ENCODE measurements around the gene SIPA1L3.
"Not testable (repeated sequence)": the region's sequence is repeated elsewhere in the genome, so short reads cannot be mapped to it uniquely, and the experiment has no call there.

The SIPA1L3 gene

DNA sequence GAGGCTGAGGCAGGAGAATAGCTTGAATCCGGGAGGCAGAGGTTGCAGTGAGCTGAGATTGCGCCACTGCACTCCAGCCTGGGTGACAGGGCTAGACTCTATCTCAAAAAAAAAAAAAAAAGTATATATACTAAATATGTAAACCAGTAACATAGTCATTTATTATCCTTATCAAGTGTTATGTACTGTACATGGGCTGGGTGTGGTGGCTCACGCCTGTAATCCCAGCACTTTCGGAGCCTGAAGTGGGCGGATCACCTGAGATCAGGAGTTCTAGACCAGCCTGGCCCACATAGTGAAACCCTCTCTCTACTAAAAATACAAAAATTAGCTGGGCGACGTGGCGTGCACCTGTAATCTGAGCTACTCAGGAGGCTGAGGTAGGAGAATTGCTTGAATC lies 17.6 kb downstream of the SIPA1L3 start:
- H3K23ac ChIP-seq (ENCODE audit: low read length); H4K8ac ChIP-seq (ENCODE audit: low read depth, low read length); H3K4ac ChIP-seq (ENCODE audit: low read depth, low read length); H3K56ac ChIP-seq (ENCODE audit: low read length); H3K27me3 ChIP-seq (ENCODE audit: insufficient read depth, low read length, poor library complexity); H3K79me1 ChIP-seq (ENCODE audit: low read length); DNase-seq; H3K79me2 ChIP-seq (ENCODE audit: control insufficient read depth, insufficient read depth, low read length); H2BK15ac ChIP-seq (replicated peaks; ENCODE audit: low read depth); H3K4me3 ChIP-seq (ENCODE audit: low read length); H3K36me3 ChIP-seq (ENCODE audit: control insufficient read depth, insufficient read depth, low read length); H3K27ac ChIP-seq (ENCODE audit: low read depth, low read length); H3K18ac ChIP-seq (ENCODE audit: low read length); H2AK5ac ChIP-seq (ENCODE audit: low read length); H3K9ac ChIP-seq (ENCODE audit: low read length); H2BK5ac ChIP-seq (ENCODE audit: low read length); H3K4me2 ChIP-seq (ENCODE audit: low read length); H3K4me1 ChIP-seq (ENCODE audit: control insufficient read depth, low read depth, low read length); H4K5ac ChIP-seq (ENCODE audit: low read length); H2BK120ac ChIP-seq (ENCODE audit: low read depth, low read length): not testable (repeated sequence)
- no CpG with 5 or more reads among the region's 8 CpGs for WGBS (ENCODE audit: extremely low coverage, insufficient coverage, low lambda C conversion rate)

DNA sequence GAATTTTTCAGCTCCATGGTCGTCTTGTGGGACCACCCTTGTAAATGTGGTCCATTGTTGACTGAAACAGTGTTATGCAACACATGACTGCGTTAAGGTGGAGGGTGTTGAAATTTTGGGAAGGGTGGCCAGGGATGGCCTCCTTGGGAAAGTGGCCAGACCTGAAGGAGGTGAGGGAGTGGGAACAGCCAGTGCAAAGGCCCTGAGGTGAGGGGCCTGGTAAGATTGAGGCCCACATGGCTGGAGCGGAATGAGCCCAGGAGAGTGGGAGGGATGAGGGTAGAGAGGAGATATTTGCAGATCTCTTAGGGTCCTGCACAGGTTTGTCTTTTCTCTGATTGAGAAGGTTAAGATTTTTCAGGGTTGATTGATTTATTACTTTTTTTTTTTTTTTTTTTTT lies 18.2 kb downstream of the SIPA1L3 start:
- Histone ChIP-seq H3K27ac (ENCODE audit: low read depth, low read length) (no peak overlapping the region), H4K5ac (ENCODE audit: low read length) (no peak overlapping the region), H3K4me1 (ENCODE audit: control insufficient read depth, low read depth, low read length) (peaks cover 5% of the 10 kb centered on the region), H4K8ac (ENCODE audit: low read depth, low read length) (no peak overlapping the region), H2AK5ac (ENCODE audit: low read length) (no peak overlapping the region), H3K56ac (ENCODE audit: low read length) (no peak overlapping the region), H3K79me2 (ENCODE audit: control insufficient read depth, insufficient read depth, low read length) (peaks cover 8% of the 10 kb centered on the region), H3K4me3 (ENCODE audit: low read length) (no peak overlapping the region), H3K79me1 (ENCODE audit: low read length) (peaks cover 10% of the 10 kb centered on the region), H3K18ac (ENCODE audit: low read length) (no peak overlapping the region), H3K4me2 (ENCODE audit: low read length) (no peak overlapping the region), H2BK15ac (replicated peaks; ENCODE audit: low read depth) (no peak overlapping the region), H3K27me3 (ENCODE audit: insufficient read depth, low read length, poor library complexity) (no peaks in the 10 kb centered on the region), H3K23ac (ENCODE audit: low read length) (no peak overlapping the region), H3K36me3 (ENCODE audit: control insufficient read depth, insufficient read depth, low read length) (no peaks in the 10 kb centered on the region), H2BK120ac (ENCODE audit: low read depth, low read length) (no peak overlapping the region), H3K4ac (ENCODE audit: low read depth, low read length) (no peak overlapping the region), H2BK5ac (ENCODE audit: low read length) (no peak overlapping the region), H3K9ac (ENCODE audit: low read length) (no peak overlapping the region)
- WGBS (ENCODE audit: extremely low coverage, insufficient coverage, low lambda C conversion rate), result no CpG with 5 or more reads among the region's 3 CpGs
- no peak for DNase-seq

DNA sequence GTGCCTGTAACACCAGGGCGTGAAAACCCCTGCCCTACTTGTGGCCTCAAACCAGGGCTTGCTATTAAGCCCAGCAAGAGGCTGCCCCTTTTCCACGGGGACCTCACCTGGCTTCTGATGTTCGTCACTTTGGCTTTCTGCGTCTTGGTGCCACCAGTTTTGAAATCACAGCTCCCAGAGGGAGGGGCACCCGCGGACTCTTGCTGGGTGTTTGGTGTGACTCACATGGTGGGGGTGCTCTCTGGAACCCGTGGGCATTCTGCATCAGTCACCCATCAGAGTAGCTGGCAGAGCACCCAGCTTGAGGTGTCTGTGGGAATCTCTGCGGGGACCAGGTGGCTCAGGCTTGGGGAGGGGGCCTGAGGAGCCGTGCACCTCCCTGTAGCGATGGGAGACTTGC lies 19.2 kb downstream of the SIPA1L3 start:
- Histone ChIP-seq H3K79me1 (ENCODE audit: low read length) (peaks cover 10% of the 10 kb centered on the region), H3K4me3 (ENCODE audit: low read length) (no peak overlapping the region), H3K4me2 (ENCODE audit: low read length) (no peak overlapping the region), H3K27me3 (ENCODE audit: insufficient read depth, low read length, poor library complexity) (no peaks in the 10 kb centered on the region), H2AK5ac (ENCODE audit: low read length) (no peak overlapping the region), H3K4me1 (ENCODE audit: control insufficient read depth, low read depth, low read length) (peaks cover 5% of the 10 kb centered on the region), H3K56ac (ENCODE audit: low read length) (no peak overlapping the region), H3K36me3 (ENCODE audit: control insufficient read depth, insufficient read depth, low read length) (no peaks in the 10 kb centered on the region), H4K8ac (ENCODE audit: low read depth, low read length) (no peak overlapping the region), H3K9ac (ENCODE audit: low read length) (no peak overlapping the region), H2BK5ac (ENCODE audit: low read length) (no peak overlapping the region), H3K4ac (ENCODE audit: low read depth, low read length) (no peak overlapping the region), H4K5ac (ENCODE audit: low read length) (no peak overlapping the region), H2BK15ac (replicated peaks; ENCODE audit: low read depth) (no peak overlapping the region), H2BK120ac (ENCODE audit: low read depth, low read length) (no peak overlapping the region), H3K27ac (ENCODE audit: low read depth, low read length) (no peak overlapping the region), H3K79me2 (ENCODE audit: control insufficient read depth, insufficient read depth, low read length) (peaks cover 8% of the 10 kb centered on the region), H3K18ac (ENCODE audit: low read length) (no peak overlapping the region), H3K23ac (ENCODE audit: low read length) (no peak overlapping the region)
- no CpG with 5 or more reads among the region's 10 CpGs for WGBS (ENCODE audit: extremely low coverage, insufficient coverage, low lambda C conversion rate)
- DNase-seq, result no peak

DNA sequence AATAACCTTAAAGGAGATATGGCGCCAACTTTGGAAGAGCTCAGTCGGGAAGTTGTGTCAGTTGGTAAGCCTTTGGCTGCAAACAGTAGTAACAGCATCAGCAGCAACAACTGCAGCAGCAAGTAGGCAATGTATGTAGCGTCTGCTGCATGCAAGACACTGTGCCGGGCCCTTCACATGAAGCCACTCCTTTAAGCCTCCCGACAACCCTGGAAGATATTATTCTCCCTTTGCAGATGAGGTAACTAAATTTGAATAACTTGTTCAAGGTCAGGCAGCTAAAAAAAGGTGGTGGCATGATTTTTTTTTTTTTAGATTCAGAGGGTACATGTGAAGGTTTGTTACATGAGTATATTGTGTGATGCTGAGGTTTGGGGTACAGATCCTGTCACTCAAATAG lies 19.7 kb downstream of the SIPA1L3 start:
- Histone ChIP-seq H3K27ac (ENCODE audit: low read depth, low read length) (no peak overlapping the region), H2BK5ac (ENCODE audit: low read length) (no peak overlapping the region), H3K4me2 (ENCODE audit: low read length) (no peak overlapping the region), H2BK120ac (ENCODE audit: low read depth, low read length) (no peak overlapping the region), H3K36me3 (ENCODE audit: control insufficient read depth, insufficient read depth, low read length) (no peaks in the 10 kb centered on the region), H3K4me3 (ENCODE audit: low read length) (no peak overlapping the region), H3K23ac (ENCODE audit: low read length) (no peak overlapping the region), H3K79me2 (ENCODE audit: control insufficient read depth, insufficient read depth, low read length) (peaks cover 8% of the 10 kb centered on the region), H4K8ac (ENCODE audit: low read depth, low read length) (no peak overlapping the region), H2AK5ac (ENCODE audit: low read length) (no peak overlapping the region), H3K27me3 (ENCODE audit: insufficient read depth, low read length, poor library complexity) (no peaks in the 10 kb centered on the region), H2BK15ac (replicated peaks; ENCODE audit: low read depth) (no peak overlapping the region), H3K4ac (ENCODE audit: low read depth, low read length) (no peak overlapping the region), H3K18ac (ENCODE audit: low read length) (no peak overlapping the region), H3K9ac (ENCODE audit: low read length) (no peak overlapping the region), H4K5ac (ENCODE audit: low read length) (no peak overlapping the region), H3K79me1 (ENCODE audit: low read length) (peaks cover 10% of the 10 kb centered on the region), H3K4me1 (ENCODE audit: control insufficient read depth, low read depth, low read length) (peaks cover 5% of the 10 kb centered on the region), H3K56ac (ENCODE audit: low read length) (no peak overlapping the region)
- DNase-seq, result no peak
- no CpG with 5 or more reads among the region's 5 CpGs for WGBS (ENCODE audit: extremely low coverage, insufficient coverage, low lambda C conversion rate)

DNA sequence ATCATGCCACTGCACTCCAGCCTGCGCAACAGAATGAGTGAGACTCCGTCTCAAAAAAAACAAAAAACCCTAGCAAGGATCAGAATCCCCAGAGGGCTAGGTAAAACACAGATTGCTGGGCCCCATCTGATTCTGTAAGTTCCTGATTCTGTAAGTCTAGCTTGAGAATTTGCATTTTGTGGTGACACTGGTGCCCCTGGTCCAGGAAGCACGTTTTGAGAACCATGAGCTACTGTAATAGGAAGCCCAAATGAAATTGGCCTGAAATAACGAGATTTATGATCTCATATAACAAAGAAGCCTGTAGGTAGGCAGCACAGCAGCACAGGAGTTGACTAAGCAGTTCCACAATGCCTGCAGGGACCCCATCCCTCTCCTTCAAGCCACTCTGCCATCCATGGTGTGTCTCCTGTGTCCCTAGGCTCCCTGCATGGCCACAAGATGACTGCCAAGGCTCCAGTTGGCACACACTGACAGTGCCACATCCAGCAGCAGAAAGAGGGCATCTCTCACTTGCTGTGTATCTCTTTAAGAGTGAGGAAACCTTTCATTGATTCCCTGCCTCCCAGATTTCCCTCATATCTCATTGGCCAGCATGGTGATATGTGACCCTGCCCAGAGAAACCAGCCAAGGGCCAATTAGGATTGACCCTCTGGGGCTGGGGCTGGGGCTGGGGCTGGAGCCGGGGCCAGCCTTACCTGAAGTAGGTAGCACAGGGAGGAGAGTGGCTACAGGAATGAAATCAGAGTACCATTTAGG lies 21.7 kb downstream of the SIPA1L3 start:
- Histone ChIP-seq H3K18ac (ENCODE audit: low read length) (no peak overlapping the region), H4K5ac (ENCODE audit: low read length) (no peak overlapping the region), H2BK120ac (ENCODE audit: low read depth, low read length) (no peak overlapping the region), H4K8ac (ENCODE audit: low read depth, low read length) (no peak overlapping the region), H3K23ac (ENCODE audit: low read length) (peak overlapping the region; percentile 66), H2BK15ac (replicated peaks; ENCODE audit: low read depth) (no peak overlapping the region), H3K4me2 (ENCODE audit: low read length) (no peak overlapping the region), H3K4me1 (ENCODE audit: control insufficient read depth, low read depth, low read length) (peaks cover 5% of the 10 kb centered on the region), H2AK5ac (ENCODE audit: low read length) (no peak overlapping the region), H3K4me3 (ENCODE audit: low read length) (no peak overlapping the region), H3K27ac (ENCODE audit: low read depth, low read length) (peak overlapping the region; percentile 27), H3K36me3 (ENCODE audit: control insufficient read depth, insufficient read depth, low read length) (no peaks in the 10 kb centered on the region), H3K27me3 (ENCODE audit: insufficient read depth, low read length, poor library complexity) (no peaks in the 10 kb centered on the region), H3K79me2 (ENCODE audit: control insufficient read depth, insufficient read depth, low read length) (peaks cover 8% of the 10 kb centered on the region), H3K4ac (ENCODE audit: low read depth, low read length) (no peak overlapping the region), H2BK5ac (ENCODE audit: low read length) (no peak overlapping the region), H3K56ac (ENCODE audit: low read length) (peak overlapping the region; percentile 49), H3K79me1 (ENCODE audit: low read length) (peaks cover 13% of the 10 kb centered on the region), H3K9ac (ENCODE audit: low read length) (no peak overlapping the region)
- peak; percentile 44 for DNase-seq
- WGBS (ENCODE audit: extremely low coverage, insufficient coverage, low lambda C conversion rate), result no CpG with 5 or more reads among the region's 5 CpGs

Measured in mesendoderm (in vitro differentiated cells).